H9 (cell line): ENCODE measurements around the gene TSPAN32. TPM values are rescaled to one million over a fixed set of nuclear protein-coding genes. Genes with fewer than 3 reads are reported as not detected.
A peak's percentile ranks its signal among the peaks of the same experiment; 100 is the strongest.

ENCODE experiments used
- DNase-seq: peaks from one replicate; pipeline ENCODE4 v3.0.0-alpha.2; 2017
- H2AFZ ChIP-seq: one replicate; pipeline ENCODE4 v1.6.1; 2013; ENCODE audit warnings: mild to moderate bottlenecking, low read length, control low read depth, moderate library complexity
- H2AK5ac ChIP-seq: 2 replicates; pipeline ENCODE4 v1.6.1; 2013; ENCODE audit warnings: low read length, control low read depth, mixed read lengths; ENCODE audit not compliant: insufficient read length
- H2BK120ac ChIP-seq: one replicate; pipeline ENCODE4 v1.6.1; 2013; ENCODE audit warnings: low read depth, mild to moderate bottlenecking, low read length, control low read depth, inconsistent platforms; ENCODE audit not compliant: poor library complexity, severe bottlenecking
- H2BK12ac ChIP-seq: 2 replicates; pipeline ENCODE4 v1.6.1; 2013; ENCODE audit warnings: low read length, control low read depth, mixed read lengths, low read depth; ENCODE audit not compliant: insufficient read length
- H2BK15ac ChIP-seq: 2 replicates; pipeline ENCODE4 v1.6.1; 2013; ENCODE audit warnings: low read depth, low read length, control low read depth
- H2BK20ac ChIP-seq: one replicate; pipeline ENCODE4 v1.6.1; 2013; ENCODE audit warnings: low read depth, mild to moderate bottlenecking, low read length, control low read depth, inconsistent platforms; ENCODE audit not compliant: poor library complexity, severe bottlenecking
- H2BK5ac ChIP-seq: 2 replicates; pipeline ENCODE4 v1.6.1; 2013; ENCODE audit warnings: low read length, control low read depth, mixed read lengths; ENCODE audit not compliant: insufficient read length
- H3K14ac ChIP-seq: 2 replicates; pipeline ENCODE4 v1.6.1; 2013; ENCODE audit warnings: low read length, control low read depth; ENCODE audit not compliant: insufficient read depth
- H3K18ac ChIP-seq: 2 replicates; pipeline ENCODE4 v1.6.1; 2013; ENCODE audit warnings: low read depth, mild to moderate bottlenecking, mixed read lengths, low read length, control low read depth; ENCODE audit not compliant: insufficient read length
- H3K23ac ChIP-seq: 2 replicates; pipeline ENCODE4 v1.6.1; 2013; ENCODE audit warnings: low read length, control low read depth, mixed read lengths, low read depth; ENCODE audit not compliant: insufficient read length
- H3K23me2 ChIP-seq: 2 replicates; pipeline ENCODE4 v1.6.1; 2013; ENCODE audit warnings: low read depth, mild to moderate bottlenecking, mixed read lengths, low read length, control low read depth; ENCODE audit not compliant: insufficient read length, poor library complexity, severe bottlenecking
- H3K27ac ChIP-seq: 2 replicates; pipeline ENCODE4 v1.5.1; 2013; ENCODE audit warnings: low read length, control low read depth, mixed read lengths, low read depth; ENCODE audit not compliant: insufficient read length
- H3K27me3 ChIP-seq: 2 replicates; pipeline ENCODE4 v1.6.1; 2013; ENCODE audit warnings: low read length, control low read depth, inconsistent platforms; ENCODE audit not compliant: insufficient read depth
- H3K4ac ChIP-seq: 2 replicates; pipeline ENCODE4 v1.6.1; 2013; ENCODE audit warnings: low read depth, mild to moderate bottlenecking, control low read depth, inconsistent platforms, low read length, moderate library complexity
- H3K4me1 ChIP-seq: 2 replicates; pipeline ENCODE4 v1.6.1; 2013; ENCODE audit warnings: low read length, control low read depth, inconsistent platforms; ENCODE audit not compliant: insufficient read depth
- H3K4me2 ChIP-seq: 2 replicates; pipeline ENCODE4 v1.6.1; 2013; ENCODE audit warnings: low read length, control low read depth, mixed read lengths; ENCODE audit not compliant: insufficient read length, insufficient read depth
- H3K56ac ChIP-seq: 2 replicates; pipeline ENCODE4 v1.6.1; 2013; ENCODE audit warnings: low read depth, mild to moderate bottlenecking, mixed read lengths, low read length, control low read depth; ENCODE audit not compliant: insufficient read length
- H3K79me1 ChIP-seq: 2 replicates; pipeline ENCODE4 v1.6.1; 2013; ENCODE audit warnings: low read depth, mild to moderate bottlenecking, moderate library complexity, low read length, control low read depth, inconsistent platforms; ENCODE audit not compliant: insufficient read depth, poor library complexity, severe bottlenecking
- H3K79me2 ChIP-seq: 2 replicates; pipeline ENCODE4 v1.6.1; 2013; ENCODE audit warnings: low read length, control low read depth, inconsistent platforms; ENCODE audit not compliant: insufficient read depth
- H3K9ac ChIP-seq: 2 replicates; pipeline ENCODE4 v1.6.1; 2013; ENCODE audit warnings: low read length, control low read depth, mixed read lengths; ENCODE audit not compliant: insufficient read length; ENCODE audit errors: extremely low read depth
- H3K9me3 ChIP-seq: one replicate; pipeline ENCODE4 v1.6.1; 2013; ENCODE audit warnings: low read depth, low read length, inconsistent platforms; ENCODE audit not compliant: control insufficient read depth
- H3T11ph ChIP-seq: one replicate; pipeline ENCODE4 v1.6.1; 2013; ENCODE audit warnings: mild to moderate bottlenecking, low read length, control low read depth, inconsistent platforms
- H4K20me1 ChIP-seq: one replicate; pipeline ENCODE4 v1.6.1; 2013; ENCODE audit not compliant: control insufficient read depth, insufficient read length, insufficient read depth
- H4K5ac ChIP-seq: 2 replicates; pipeline ENCODE4 v1.6.1; 2013; ENCODE audit warnings: low read depth, mild to moderate bottlenecking, mixed read lengths, low read length, control low read depth; ENCODE audit not compliant: insufficient read length
- H4K8ac ChIP-seq: replicated peaks from 2 replicates; pipeline ENCODE4 v1.6.1; 2013; ENCODE audit warnings: low read length, control low read depth, mixed read lengths, low read depth; ENCODE audit not compliant: insufficient read length
- H4K91ac ChIP-seq: 2 replicates; pipeline ENCODE4 v1.6.1; 2013; ENCODE audit warnings: low read depth, mild to moderate bottlenecking, moderate library complexity, mixed read lengths, low read length, control low read depth; ENCODE audit not compliant: insufficient read length
- H3K27ac Mint-ChIP-seq, 3 experiments: 2 replicates in 2 of 3; 3 replicates in 1 of 3; pipeline ENCODE4 v1.8.0; 2020 to 2021; ENCODE audit warnings: mixed read lengths in 3 of 3, mild to moderate bottlenecking in 1 of 3, moderate library complexity in 1 of 3
- H3K27me3 Mint-ChIP-seq: 2 replicates; pipeline ENCODE4 v1.8.0; 2021; ENCODE audit warnings: low read depth, mild to moderate bottlenecking, moderate library complexity, mixed read lengths
- H3K36me3 Mint-ChIP-seq, 3 experiments: 2 replicates in 2 of 3; 3 replicates in 1 of 3; pipeline ENCODE4 v1.8.0; 2020 to 2021; ENCODE audit warnings: low read depth in 3 of 3, mixed read lengths in 3 of 3; ENCODE audit not compliant: insufficient read depth in 1 of 3
- H3K4me1 Mint-ChIP-seq, 2 experiments: 2 replicates each; pipeline ENCODE4 v1.8.0; 2020; ENCODE audit warnings: mixed read lengths in 2 of 2
- H3K4me3 Mint-ChIP-seq, 2 experiments: 2 replicates in 1 of 2; 3 replicates in 1 of 2; pipeline ENCODE4 v1.8.0; 2020 to 2021; ENCODE audit warnings: mild to moderate bottlenecking in 2 of 2, mixed read lengths in 2 of 2, moderate library complexity in 1 of 2
- H3K9me3 Mint-ChIP-seq, 2 experiments: 2 replicates in 1 of 2; 3 replicates in 1 of 2; pipeline ENCODE4 v1.8.0; 2020; ENCODE audit warnings: mild to moderate bottlenecking in 2 of 2, mixed read lengths in 2 of 2, moderate library complexity in 1 of 2
- CTCF ChIP-seq: fragments of 200-600 bp; sonication (generic); conservative IDR thresholded peaks from 3 replicates; pipeline ENCODE4 v1.8.0; 2021; ENCODE audit warnings: antibody characterized with exemption, mild to moderate bottlenecking
- WGBS: extraction: QIAGEN DNeasy Blood & Tissue Kit; methylation state at CpG from one replicate; pipeline ENCODE4 v1.1.7; 2013; ENCODE audit warnings: missing lambda C conversion rate, low lambda C conversion rate, mixed read lengths; ENCODE audit not compliant: insufficient read length; ENCODE audit errors: extremely low coverage; 5-methylcytosine and 5-hydroxymethylcytosine counted together
- total RNA-seq: library from RNA; stranded (reverse); gene quantifications from 2 replicates; pipeline ENCODE4 v1.2.1, GENCODE V29; 2021

Gene TSPAN32
- total RNA-seq, 1 experiment from 2014 or later = not detected

GRCh38 chr11:2259897-2260451 is 41.8 kb upstream of the TSPAN32 start:
- H4K20me1 ChIP-seq = peaks cover 2% of the 10 kb centered on the region
- no peaks in the 10 kb centered on the region for H3K36me3 Mint-ChIP-seq
- H4K91ac ChIP-seq = no peak overlapping the region
- no peak overlapping the region for H3K27ac ChIP-seq
- no peak overlapping the region for H4K5ac ChIP-seq
- H3K4me2 ChIP-seq = no peak overlapping the region
- H3K4me3 Mint-ChIP-seq = no peak overlapping the region
- no peak overlapping the region for H3K18ac ChIP-seq
- no peak for TF ChIP-seq CTCF
- H2BK15ac ChIP-seq = no peak overlapping the region
- H3K4me1 Mint-ChIP-seq = no peaks in the 10 kb centered on the region
- H3K9me3 Mint-ChIP-seq = peaks cover 0 to 1% of the 10 kb centered on the region in 2 experiments; a peak in 1 of 5 replicates
- no peak overlapping the region for H3K56ac ChIP-seq
- no peak overlapping the region for H3K23ac ChIP-seq
- no peak overlapping the region for H2BK5ac ChIP-seq
- H3T11ph ChIP-seq = no peak overlapping the region
- no peaks in the 10 kb centered on the region for H3K4me1 ChIP-seq
- no CpG with 5 or more reads among the region's 12 CpGs for WGBS
- H4K8ac ChIP-seq = no peak overlapping the region
- H3K27ac Mint-ChIP-seq = no peak overlapping the region
- no peak overlapping the region for H2BK20ac ChIP-seq
- H2BK12ac ChIP-seq = no peak overlapping the region
- peaks cover 53% of the 10 kb centered on the region for H3K27me3 Mint-ChIP-seq
- H3K79me1 ChIP-seq = no peaks in the 10 kb centered on the region
- H2AFZ ChIP-seq = no peak overlapping the region
- H2BK120ac ChIP-seq = no peak overlapping the region
- no peak overlapping the region for H3K9ac ChIP-seq
- DNase-seq = peak; percentile 19
- no peak overlapping the region for H3K4ac ChIP-seq
- H3K27me3 ChIP-seq = no peaks in the 10 kb centered on the region
- H3K79me2 ChIP-seq = no peaks in the 10 kb centered on the region
- H3K14ac ChIP-seq = no peak overlapping the region
- no peak overlapping the region for H2AK5ac ChIP-seq
- H3K9me3 ChIP-seq = no peaks in the 10 kb centered on the region
- no peaks in the 10 kb centered on the region for H3K23me2 ChIP-seq
